ENCODE data around the gene TRAIP. TPM values are rescaled to one million over a fixed set of nuclear protein-coding genes. Genes with fewer than 3 reads are reported as not detected.
A peak's percentile ranks its signal among the peaks of the same experiment; 100 is the strongest.

Gene TRAIP
- total and polyA plus RNA-seq, 2 donors = 2.4 to 8.2 TPM

DNA sequence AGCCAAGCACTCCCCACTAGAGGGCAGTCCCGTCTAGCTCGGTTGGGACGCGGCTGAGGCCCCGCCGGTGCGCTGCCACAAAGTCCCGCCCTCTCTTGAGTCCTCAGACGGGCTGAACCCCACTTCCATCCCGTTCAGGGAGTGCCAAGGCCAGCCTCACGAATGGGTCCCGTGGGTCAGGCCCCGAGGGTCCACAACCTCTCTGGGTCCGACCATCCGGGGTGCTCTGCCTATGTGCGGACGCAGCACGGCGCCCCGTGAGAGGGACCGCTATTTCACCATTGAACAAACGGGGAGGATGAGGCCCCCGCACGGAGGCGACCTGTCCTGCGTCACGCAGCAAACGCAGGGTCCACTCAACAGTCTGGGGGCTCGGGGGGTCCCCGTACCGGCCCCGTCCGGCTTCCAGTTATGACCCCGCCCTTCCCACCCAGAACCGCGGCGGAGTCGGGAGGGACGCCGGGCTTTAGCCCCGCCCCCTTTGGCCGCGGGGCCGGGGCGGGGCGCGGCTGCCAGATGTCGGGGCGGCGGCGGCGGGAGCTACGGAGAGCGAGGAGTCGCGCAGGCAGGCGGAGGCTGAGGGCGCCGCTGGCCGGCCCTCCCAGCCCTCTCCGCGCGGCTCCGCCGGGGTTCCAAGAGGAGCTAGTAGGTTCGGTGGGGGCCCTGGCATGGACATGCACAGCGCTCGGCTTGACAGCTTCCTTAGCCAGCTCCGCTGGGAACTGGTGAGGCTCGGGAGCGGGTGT is 53.5 kb downstream of the TRAIP start, which contains the start of gene INKA1:
Gene INKA1 (plus strand): TSS at position 543 of the 746 bp plus-strand sequence. CDS start 132 bp downstream, at position 675.
- Histone ChIP-seq H3K4me3 (ENCODE audit: low read length in 2 of 2) (peak within 1 kb of the TSS; percentile 78 to 79), H3K27me3 (ENCODE audit: control insufficient read depth in 2 of 2, insufficient read depth in 1 of 2, low read length in 1 of 2) (peaks cover 4 to 44% of the 10 kb centered on the region in 2 donors), H3K4me1 (ENCODE audit: control insufficient read depth in 2 of 2, insufficient read depth in 2 of 2, low read length in 2 of 2) (peaks cover 14 to 50% of the 10 kb centered on the region in 2 donors), H3K27ac (ENCODE audit: low read depth in 1 of 2, low read length in 1 of 2) (peak within 1 kb of the TSS; percentile 74), H3K9me3 (ENCODE audit: control insufficient read depth in 2 of 2, insufficient read depth in 1 of 2, low read length in 1 of 2) (peaks cover 0 to 7% of the 10 kb centered on the region in 2 donors), H3K36me3 (ENCODE audit: control insufficient read depth in 2 of 2, insufficient read depth in 2 of 2, low read length in 1 of 2) (peaks cover 0 to 14% of the 10 kb centered on the region in 2 donors)
- DNase-seq (ENCODE audit: low read depth in 6 of 9, low spot score in 9 of 9) = peak in 7 of 9 donors; percentile 76 to 92 (median 83)
- WGBS = under 1% methylated on average over 71 of the region's 71 CpGs

DNA sequence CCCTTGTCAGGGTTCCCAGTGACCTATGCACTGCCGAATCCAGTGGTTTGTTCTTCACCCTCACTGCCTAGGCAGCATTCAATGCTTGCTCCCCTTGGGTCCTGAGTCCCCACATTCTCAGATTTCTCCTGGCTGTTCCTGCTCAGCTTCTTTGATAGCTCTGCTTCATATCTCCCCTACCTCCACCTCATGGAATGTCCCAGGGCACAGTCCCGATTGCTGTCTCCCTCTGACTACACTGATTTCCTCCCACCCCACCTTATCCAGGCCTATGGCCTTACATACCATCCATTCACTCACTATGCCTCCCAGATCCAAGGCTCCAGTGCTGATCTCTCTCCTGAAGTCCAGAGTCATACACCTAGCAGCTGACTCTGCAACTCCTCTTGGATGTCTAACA is 55.2 kb downstream of the TRAIP start:
- DNase-seq (ENCODE audit: low read depth in 6 of 9, low spot score in 9 of 9) = no peak
- H3K27ac ChIP-seq (ENCODE audit: low read depth in 1 of 2, low read length in 1 of 2) = no peak overlapping the region
- H3K4me3 ChIP-seq (ENCODE audit: low read length in 2 of 2) = no peak overlapping the region
- 97% methylated on average over 2 of the region's 2 CpGs for WGBS
- H3K36me3 ChIP-seq (ENCODE audit: control insufficient read depth in 2 of 2, insufficient read depth in 2 of 2, low read length in 1 of 2) = peaks cover 0 to 7% of the 10 kb centered on the region in 2 donors
- H3K27me3 ChIP-seq (ENCODE audit: control insufficient read depth in 2 of 2, insufficient read depth in 1 of 2, low read length in 1 of 2) = peaks cover 4 to 44% of the 10 kb centered on the region in 2 donors
- H3K4me1 ChIP-seq (ENCODE audit: control insufficient read depth in 2 of 2, insufficient read depth in 2 of 2, low read length in 2 of 2) = peaks cover 7 to 33% of the 10 kb centered on the region in 2 donors
- H3K9me3 ChIP-seq (ENCODE audit: control insufficient read depth in 2 of 2, insufficient read depth in 1 of 2, low read length in 1 of 2) = peaks cover 0 to 7% of the 10 kb centered on the region in 2 donors

DNA sequence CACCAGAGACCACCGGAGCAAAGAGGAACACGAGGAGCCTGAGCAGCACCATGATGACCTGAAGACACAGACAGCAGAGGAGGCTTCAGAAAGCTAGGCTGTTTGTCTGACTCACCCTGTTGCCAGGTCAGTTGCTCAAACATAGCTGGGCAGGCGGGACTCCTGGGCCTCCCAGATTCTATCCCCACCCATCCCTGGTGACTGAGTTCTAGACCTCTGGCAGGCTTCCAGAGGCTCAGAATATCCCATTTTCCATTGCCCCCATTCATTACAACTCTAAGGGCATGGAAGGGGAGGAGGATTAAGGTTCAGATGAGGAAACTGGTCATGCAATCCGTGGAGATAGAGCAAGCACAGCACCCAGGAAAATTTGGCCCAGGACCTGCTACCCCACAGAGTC is 56.6 kb downstream of the TRAIP start, which contains the start of gene CDHR4:
Gene CDHR4 (minus strand): TSS at position 113 of the 400 bp plus-strand sequence. CDS start 61 bp downstream, at position 52.
- Histone ChIP-seq H3K27ac (ENCODE audit: low read depth in 1 of 2, low read length in 1 of 2) (no peak within 1 kb of the TSS), H3K9me3 (ENCODE audit: control insufficient read depth in 2 of 2, insufficient read depth in 1 of 2, low read length in 1 of 2) (peaks cover 0 to 7% of the 10 kb centered on the region in 2 donors), H3K4me1 (ENCODE audit: control insufficient read depth in 2 of 2, insufficient read depth in 2 of 2, low read length in 2 of 2) (peaks cover 0 to 19% of the 10 kb centered on the region in 2 donors), H3K27me3 (ENCODE audit: control insufficient read depth in 2 of 2, insufficient read depth in 1 of 2, low read length in 1 of 2) (peaks cover 4 to 32% of the 10 kb centered on the region in 2 donors), H3K36me3 (ENCODE audit: control insufficient read depth in 2 of 2, insufficient read depth in 2 of 2, low read length in 1 of 2) (peaks cover 0 to 3% of the 10 kb centered on the region in 2 donors), H3K4me3 (ENCODE audit: low read length in 2 of 2) (no peak within 1 kb of the TSS)
- DNase-seq (ENCODE audit: low read depth in 6 of 9, low spot score in 9 of 9) = no peak
- 93% methylated on average over 4 of the region's 4 CpGs for WGBS

DNA sequence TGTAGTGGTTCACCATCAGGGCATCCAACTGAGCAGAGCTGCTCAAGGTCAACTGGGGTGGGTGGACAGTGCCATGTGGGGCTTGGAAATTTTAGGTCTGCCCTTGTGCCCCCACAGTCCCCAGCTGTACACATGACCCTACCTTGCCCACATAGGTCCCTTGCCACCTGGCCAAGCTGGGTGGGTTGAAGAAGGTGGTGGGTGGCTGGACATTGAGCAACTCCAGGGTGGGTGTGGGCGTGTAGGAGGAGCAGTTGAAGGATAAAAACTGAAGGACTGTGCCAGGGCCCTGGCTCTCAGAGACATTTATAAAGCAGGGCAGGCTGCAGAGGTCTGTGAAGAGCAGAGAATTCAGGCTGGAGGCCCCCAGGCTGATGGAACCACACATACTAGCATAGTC is 57.3 kb downstream of the TRAIP start:
- Histone ChIP-seq H3K27ac (ENCODE audit: low read depth in 1 of 2, low read length in 1 of 2) (no peak overlapping the region), H3K4me1 (ENCODE audit: control insufficient read depth in 2 of 2, insufficient read depth in 2 of 2, low read length in 2 of 2) (peaks cover 0 to 12% of the 10 kb centered on the region in 2 donors), H3K36me3 (ENCODE audit: control insufficient read depth in 2 of 2, insufficient read depth in 2 of 2, low read length in 1 of 2) (no peaks in the 10 kb centered on the region), H3K4me3 (ENCODE audit: low read length in 2 of 2) (no peak overlapping the region), H3K27me3 (ENCODE audit: control insufficient read depth in 2 of 2, insufficient read depth in 1 of 2, low read length in 1 of 2) (peaks cover 4 to 26% of the 10 kb centered on the region in 2 donors), H3K9me3 (ENCODE audit: control insufficient read depth in 2 of 2, insufficient read depth in 1 of 2, low read length in 1 of 2) (peaks cover 0 to 7% of the 10 kb centered on the region in 2 donors)
- 85% methylated on average over 1 of the region's 1 CpG for WGBS
- no peak for DNase-seq (ENCODE audit: low read depth in 6 of 9, low spot score in 9 of 9)

DNA sequence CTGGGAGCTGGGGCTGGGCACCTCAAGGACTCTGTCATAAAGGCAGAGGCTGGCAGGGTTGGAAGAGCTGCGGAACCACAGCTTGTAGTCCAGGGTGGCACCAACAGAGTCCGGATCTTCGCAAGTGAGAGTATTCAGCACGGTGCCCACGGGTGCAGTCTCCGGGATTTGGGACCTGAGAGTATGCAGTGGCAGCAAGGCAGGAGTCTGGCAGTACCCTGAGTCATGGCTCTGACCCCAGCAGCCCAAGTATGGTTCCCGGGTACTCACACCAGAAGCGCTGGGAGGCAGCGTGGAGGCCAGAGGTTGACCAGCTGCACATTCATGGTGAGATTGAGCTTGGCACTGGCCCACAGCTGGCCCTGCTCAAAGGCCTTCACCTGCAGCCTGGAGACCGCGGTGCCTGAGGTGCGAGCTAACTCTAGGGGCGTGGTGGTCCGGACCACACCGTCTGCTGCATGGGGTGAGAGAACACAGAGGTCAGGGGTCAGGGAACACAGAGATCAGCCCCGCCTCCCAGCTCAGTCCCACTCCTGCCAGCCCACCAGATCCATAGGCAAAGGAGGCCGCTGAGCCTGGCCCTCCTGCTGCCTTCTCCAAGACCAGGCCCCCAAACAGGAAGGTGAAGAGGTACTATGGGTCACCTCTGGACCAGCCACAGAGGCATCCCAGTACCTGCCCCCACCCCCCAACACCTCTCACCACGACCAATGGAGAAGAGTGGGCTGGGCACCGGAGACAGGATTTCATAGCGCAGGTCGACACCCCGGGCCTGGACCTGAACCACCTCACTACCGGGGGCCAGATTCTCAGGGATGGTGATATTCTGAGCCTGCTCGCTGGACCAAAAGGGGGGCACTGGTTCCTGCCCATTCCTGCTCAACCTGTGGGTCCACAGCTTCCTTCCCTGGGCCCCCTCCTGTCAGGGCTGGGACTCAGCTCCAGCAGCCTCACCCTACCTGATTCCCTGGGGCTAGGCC is 61.1 kb downstream of the TRAIP start:
- DNase-seq (ENCODE audit: low read depth in 6 of 9, low spot score in 9 of 9) = no peak
- 96% methylated on average over 24 of the region's 24 CpGs for WGBS

DNA sequence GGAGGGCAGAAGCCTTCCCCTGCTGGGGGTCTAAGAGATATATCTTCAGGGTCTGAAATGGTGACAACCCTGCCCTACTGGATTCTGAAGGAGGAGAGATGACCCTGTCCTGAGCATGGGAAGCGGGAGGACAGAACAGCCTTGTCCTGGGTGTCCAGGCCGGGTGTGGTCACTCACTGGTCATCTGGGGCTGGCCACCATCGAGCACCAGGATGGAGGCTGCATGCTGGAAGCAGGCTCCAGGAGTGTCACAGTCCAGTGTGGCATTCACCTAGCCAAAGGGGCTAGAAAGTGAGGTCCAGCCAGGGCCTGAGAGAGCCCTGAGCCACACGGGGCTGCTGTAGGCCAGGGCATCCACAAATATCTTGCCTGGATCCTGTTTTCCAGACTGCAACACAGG is 61.9 kb downstream of the TRAIP start:
- Histone ChIP-seq H3K27ac (ENCODE audit: low read depth in 1 of 2, low read length in 1 of 2) (no peak overlapping the region), H3K36me3 (ENCODE audit: control insufficient read depth in 2 of 2, insufficient read depth in 2 of 2, low read length in 1 of 2) (no peaks in the 10 kb centered on the region), H3K9me3 (ENCODE audit: control insufficient read depth in 2 of 2, insufficient read depth in 1 of 2, low read length in 1 of 2) (no peaks in the 10 kb centered on the region), H3K27me3 (ENCODE audit: control insufficient read depth in 2 of 2, insufficient read depth in 1 of 2, low read length in 1 of 2) (no peaks in the 10 kb centered on the region), H3K4me3 (ENCODE audit: low read length in 2 of 2) (no peak overlapping the region), H3K4me1 (ENCODE audit: control insufficient read depth in 2 of 2, insufficient read depth in 2 of 2, low read length in 2 of 2) (peaks cover 0 to 15% of the 10 kb centered on the region in 2 donors)
- no peak for DNase-seq (ENCODE audit: low read depth in 6 of 9, low spot score in 9 of 9)
- WGBS = 91% methylated on average over 4 of the region's 4 CpGs

More for the DNA sequence above, 61.1 kb downstream of the TRAIP start:
- Histone ChIP-seq H3K4me1 (ENCODE audit: control insufficient read depth in 2 of 2, insufficient read depth in 2 of 2, low read length in 2 of 2) (peaks cover 0 to 8% of the 10 kb centered on the region in 2 donors), H3K27ac (ENCODE audit: low read depth in 1 of 2, low read length in 1 of 2) (no peak overlapping the region), H3K36me3 (ENCODE audit: control insufficient read depth in 2 of 2, insufficient read depth in 2 of 2, low read length in 1 of 2) (no peaks in the 10 kb centered on the region), H3K9me3 (ENCODE audit: control insufficient read depth in 2 of 2, insufficient read depth in 1 of 2, low read length in 1 of 2) (no peaks in the 10 kb centered on the region), H3K27me3 (ENCODE audit: control insufficient read depth in 2 of 2, insufficient read depth in 1 of 2, low read length in 1 of 2) (no peaks in the 10 kb centered on the region), H3K4me3 (ENCODE audit: low read length in 2 of 2) (no peak overlapping the region)

DNA sequence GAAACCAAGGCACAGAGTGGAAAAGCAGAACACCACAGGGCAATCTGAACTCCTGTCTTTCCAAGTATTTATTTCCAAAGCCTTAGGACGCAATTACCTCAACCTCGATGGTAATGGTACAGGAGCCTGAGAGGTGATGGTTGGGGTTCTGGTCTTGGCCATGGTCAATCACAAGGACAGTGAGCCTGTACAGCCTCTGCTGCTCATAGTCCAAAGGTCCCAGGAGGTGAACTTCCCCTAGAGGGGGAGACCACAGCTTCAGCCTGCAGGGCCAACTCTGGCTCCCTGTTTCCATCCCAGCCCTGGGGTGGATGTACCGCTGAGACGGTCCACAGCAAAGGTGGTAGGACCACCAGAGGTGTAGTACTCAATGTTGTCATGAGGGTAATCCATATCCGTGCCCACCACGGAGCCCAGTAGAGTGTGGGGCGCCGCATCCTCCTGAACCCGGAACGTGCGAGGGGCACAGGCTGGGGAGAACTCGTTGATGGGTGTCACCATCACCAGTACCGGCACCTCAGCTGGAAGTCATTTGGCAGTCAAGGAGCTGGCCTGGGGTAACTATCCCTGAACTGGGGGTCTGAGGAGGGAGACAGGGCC is 62.8 kb downstream of the TRAIP start:
- no peaks in the 10 kb centered on the region for H3K27me3 ChIP-seq (ENCODE audit: control insufficient read depth in 2 of 2, insufficient read depth in 1 of 2, low read length in 1 of 2)
- H3K4me3 ChIP-seq (ENCODE audit: low read length in 2 of 2) = no peak overlapping the region
- H3K9me3 ChIP-seq (ENCODE audit: control insufficient read depth in 2 of 2, insufficient read depth in 1 of 2, low read length in 1 of 2) = no peaks in the 10 kb centered on the region
- no peaks in the 10 kb centered on the region for H3K36me3 ChIP-seq (ENCODE audit: control insufficient read depth in 2 of 2, insufficient read depth in 2 of 2, low read length in 1 of 2)
- DNase-seq (ENCODE audit: low read depth in 6 of 9, low spot score in 9 of 9) = no peak
- H3K27ac ChIP-seq (ENCODE audit: low read depth in 1 of 2, low read length in 1 of 2) = no peak overlapping the region
- H3K4me1 ChIP-seq (ENCODE audit: control insufficient read depth in 2 of 2, insufficient read depth in 2 of 2, low read length in 2 of 2) = peaks cover 0 to 15% of the 10 kb centered on the region in 2 donors
- WGBS = 98% methylated on average over 13 of the region's 13 CpGs

- Histone ChIP-seq H3K9me3 (ENCODE audit: control insufficient read depth in 2 of 2, insufficient read depth in 1 of 2, low read length in 1 of 2) (no peaks in the 10 kb centered on the region), H3K4me1 (ENCODE audit: control insufficient read depth in 2 of 2, insufficient read depth in 2 of 2, low read length in 2 of 2) (peaks cover 0 to 15% of the 10 kb centered on the region in 2 donors), H3K4me3 (ENCODE audit: low read length in 2 of 2) (no peak overlapping the region), H3K36me3 (ENCODE audit: control insufficient read depth in 2 of 2, insufficient read depth in 2 of 2, low read length in 1 of 2) (no peaks in the 10 kb centered on the region), H3K27me3 (ENCODE audit: control insufficient read depth in 2 of 2, insufficient read depth in 1 of 2, low read length in 1 of 2) (no peaks in the 10 kb centered on the region), H3K27ac (ENCODE audit: low read depth in 1 of 2, low read length in 1 of 2) (no peak overlapping the region)
- WGBS = 96% methylated on average over 10 of the region's 10 CpGs
- no peak for DNase-seq (ENCODE audit: low read depth in 6 of 9, low spot score in 9 of 9)
These were observed 63.8 kb downstream of the TRAIP start for GRCh38 chr3:49792371-49793150.

Measured in thymus (tissue), 11 donors.